GM19395 (cell line): ENCODE data around the gene KRT7.

Experiments used
- ATAC-seq: cut with Tn5 transposase; IDR thresholded peaks from one replicate; pipeline ENCODE4 v1.9.1; 2021; ENCODE audit warnings: mild to moderate bottlenecking, moderate library complexity; ENCODE audit not compliant: unreplicated experiment

The KRT7 gene

DNA sequence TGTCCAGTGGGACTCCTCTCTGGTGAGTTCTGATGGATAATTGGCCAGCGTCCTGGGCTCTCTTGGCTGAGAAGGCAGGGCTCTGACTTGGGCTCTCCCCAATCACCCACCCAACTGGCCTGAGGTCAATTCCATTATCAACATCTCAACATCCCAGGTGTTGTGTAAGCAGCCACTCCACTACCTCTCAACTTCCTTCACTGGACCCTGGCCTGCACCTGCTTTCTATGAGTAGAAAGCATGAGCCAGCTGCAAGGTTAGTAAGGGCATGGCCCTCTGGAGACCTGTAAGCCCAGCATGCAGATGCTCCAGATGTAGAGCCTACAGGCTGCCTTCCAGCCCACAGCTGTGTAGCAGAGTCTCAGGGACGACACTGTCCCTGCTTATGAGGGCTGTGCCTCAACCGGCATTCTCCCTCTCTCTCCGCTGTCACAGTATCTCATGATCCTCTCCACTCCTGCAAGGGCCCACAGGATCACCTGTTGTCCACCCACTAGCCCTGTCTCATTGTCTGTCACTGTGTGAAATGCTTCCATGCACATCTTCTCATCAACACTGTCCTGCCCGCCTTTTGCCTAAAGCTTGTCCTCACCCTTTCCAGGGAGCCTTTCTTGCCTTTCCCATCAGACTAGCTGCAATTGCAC is 63.7 kb downstream of the KRT7 start:
- ATAC-seq = no peak
